ENCODE results near the gene GASK1A.

- no peak for TF ChIP-seq CTCF (IDR thresholded peaks at IDR 0.05 in 2 of 3, conservative IDR thresholded peaks at IDR 0.05 in 1 of 3; ENCODE audit: control insufficient read depth in 2 of 3, extremely low read depth in 1 of 3, insufficient read depth in 1 of 3, low read depth in 3 of 3, low read length in 3 of 3)
- no peak for TF ChIP-seq CREB1 (IDR thresholded peaks at IDR 0.05; ENCODE audit: low read depth)
- no peak for TF ChIP-seq STAT1 (conservative IDR thresholded peaks at IDR 0.05)
- no peak for TF ChIP-seq RAD21 (IDR thresholded peaks at IDR 0.05; ENCODE audit: insufficient read depth, low read depth, low read length)
- no peak for TF ChIP-seq NFXL1 (IDR thresholded peaks at IDR 0.05; ENCODE audit: borderline replicate concordance)
- TF ChIP-seq JUND (IDR thresholded peaks at IDR 0.05; ENCODE audit: low read depth, low read length): no peak
- TF ChIP-seq EZH2 (IDR thresholded peaks at IDR 0.05; ENCODE audit: borderline replicate concordance, control insufficient read depth, low read depth, low read length): no peak
- no peak for TF ChIP-seq NFYB (IDR thresholded peaks at IDR 0.05; ENCODE audit: insufficient read depth, low read depth, low read length)
- TF ChIP-seq MLLT1 (IDR thresholded peaks at IDR 0.05): no peak
- TF ChIP-seq NFIC (IDR thresholded peaks at IDR 0.05; ENCODE audit: low read depth, low read length): no peak
- no peak for TF ChIP-seq ZNF274 (IDR thresholded peaks at IDR 0.05; ENCODE audit: insufficient read depth, insufficient read length)
- no peak for TF ChIP-seq TARDBP (IDR thresholded peaks at IDR 0.05; ENCODE audit: borderline replicate concordance)
- no peak for TF ChIP-seq FOXK2 (IDR thresholded peaks at IDR 0.05)
- TF ChIP-seq POLR2AphosphoS5 (IDR thresholded peaks at IDR 0.05; ENCODE audit: low read length): no peak
Measured at GRCh38 chr3:43055806-43056770, 77.0 kb downstream of the GASK1A start.

Data from GM12878 (cell line).